T follicular helper cell (primary cell): ENCODE measurements around the gene PPP1R13L.

Experiments
- DNase-seq: peaks from one replicate; pipeline ENCODE4 v3.0.0-alpha.2; 2020; ENCODE audit warnings: low read depth

The PPP1R13L gene

DNA sequence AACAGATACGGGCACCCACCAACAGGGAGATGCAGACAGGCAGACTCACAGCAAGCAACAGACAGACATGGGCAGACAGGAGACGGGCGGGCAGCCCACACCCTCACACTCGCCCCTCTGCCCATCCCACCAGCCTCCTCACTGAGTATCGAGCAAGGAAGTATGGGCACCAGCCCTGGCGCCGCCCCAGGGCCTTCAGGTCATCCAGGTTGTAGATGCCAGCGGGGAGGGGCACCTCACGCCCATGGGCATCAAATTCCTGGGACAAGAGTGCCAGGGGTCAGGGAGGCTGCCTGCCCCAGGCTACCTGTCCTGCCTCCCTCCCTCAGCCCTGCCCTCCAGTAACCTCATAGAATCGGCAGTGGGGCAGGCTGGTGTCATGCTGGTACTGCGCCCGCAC is 40.2 kb downstream of the PPP1R13L start:
- DNase-seq, result no peak

DNA sequence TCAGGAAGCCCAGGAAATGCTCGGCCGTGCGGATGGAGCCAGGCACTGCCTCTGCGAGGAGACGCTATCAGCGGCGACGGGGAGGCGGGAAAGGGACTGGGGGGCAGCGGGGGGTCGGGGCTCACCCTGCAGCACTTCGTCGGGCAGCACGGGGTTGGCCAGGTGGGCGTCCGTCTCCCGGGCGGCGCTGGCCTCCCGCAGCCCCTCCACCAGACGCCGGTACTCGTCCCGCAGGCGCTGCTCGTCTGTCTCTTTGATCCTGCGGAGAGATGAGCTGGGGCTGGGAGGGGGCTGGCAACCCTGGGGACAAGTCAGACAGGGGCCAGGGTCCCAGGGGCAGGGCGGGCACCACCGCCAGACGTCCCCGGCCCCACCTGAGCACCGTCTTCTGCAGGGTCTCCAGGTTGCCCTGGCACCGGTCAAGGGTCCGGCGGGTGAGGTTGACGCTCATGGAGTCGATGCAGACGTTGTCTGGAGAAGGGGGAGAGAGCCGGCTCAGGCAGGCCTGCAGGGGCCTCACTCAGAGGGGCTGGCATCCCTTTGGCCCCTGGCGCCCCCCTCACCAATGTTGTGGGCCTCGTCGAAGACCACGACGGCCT is 40.9 kb downstream of the PPP1R13L start:
- no peak for DNase-seq

DNA sequence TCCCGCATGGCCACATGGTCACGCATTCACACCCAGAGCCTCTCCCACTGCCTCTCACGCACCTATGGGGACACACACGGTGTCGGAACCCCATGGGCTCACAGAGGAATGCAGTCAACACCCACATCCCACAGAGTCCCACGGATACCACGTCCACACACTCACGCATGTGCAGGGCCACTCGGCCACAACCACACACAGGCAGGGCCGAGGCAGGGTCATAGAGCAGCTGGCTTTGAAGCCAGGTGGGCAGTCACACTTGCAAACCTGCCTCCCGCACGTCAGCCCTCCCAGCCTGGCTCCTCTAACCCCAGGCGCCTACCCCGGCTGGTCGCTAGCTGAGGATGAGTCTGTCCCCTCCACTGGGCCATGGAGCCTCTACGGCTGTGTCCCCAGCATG is 42.6 kb downstream of the PPP1R13L start:
- no peak for DNase-seq

DNA sequence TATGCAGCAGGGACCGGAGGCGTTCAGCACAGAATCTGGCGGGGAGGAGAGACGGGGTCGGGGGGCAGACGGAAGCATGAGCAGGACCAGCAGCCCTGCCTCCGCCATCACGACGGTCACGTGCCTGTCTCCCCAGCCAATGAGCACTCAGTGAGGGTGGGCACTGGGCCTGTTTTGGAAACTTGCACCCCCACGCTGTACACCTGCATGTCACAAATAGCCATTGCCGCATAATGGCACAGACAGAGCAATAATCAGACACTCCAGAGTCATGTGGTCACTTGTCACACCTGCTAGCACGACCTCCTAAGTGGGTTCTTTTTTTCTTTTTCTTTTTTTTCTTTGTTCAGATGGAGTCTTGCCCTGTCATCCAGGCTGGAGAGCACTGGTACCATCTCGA is 43.3 kb downstream of the PPP1R13L start:
- no peak for DNase-seq

DNA sequence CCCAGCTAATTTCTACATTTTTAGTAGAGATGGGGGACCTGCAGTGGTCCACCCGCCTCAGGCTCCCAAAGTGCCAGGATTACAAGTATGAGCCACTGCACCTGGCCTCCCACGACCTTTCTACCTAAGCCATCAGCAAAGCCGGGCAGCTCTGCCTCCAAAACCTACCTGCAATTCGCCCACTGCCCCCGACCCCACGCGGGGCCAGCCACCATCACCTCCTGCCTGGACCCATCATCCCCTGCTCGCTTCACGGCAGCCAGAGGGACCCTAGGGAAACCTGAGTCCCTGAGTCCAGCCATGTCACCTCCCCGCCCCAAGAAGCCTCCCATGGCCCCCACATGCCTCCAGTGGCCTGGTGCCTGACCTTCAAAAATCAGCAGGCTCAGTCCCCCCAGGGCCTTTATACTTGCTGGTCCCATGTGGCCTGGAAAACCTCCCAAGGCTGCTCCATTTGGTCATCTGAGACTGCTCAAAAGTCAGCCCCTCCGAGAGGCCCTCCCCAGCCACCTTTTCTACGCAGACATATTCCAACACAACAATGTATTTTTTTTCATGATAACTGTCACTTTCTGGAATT is 46.6 kb downstream of the PPP1R13L start:
- DNase-seq, result no peak

DNA sequence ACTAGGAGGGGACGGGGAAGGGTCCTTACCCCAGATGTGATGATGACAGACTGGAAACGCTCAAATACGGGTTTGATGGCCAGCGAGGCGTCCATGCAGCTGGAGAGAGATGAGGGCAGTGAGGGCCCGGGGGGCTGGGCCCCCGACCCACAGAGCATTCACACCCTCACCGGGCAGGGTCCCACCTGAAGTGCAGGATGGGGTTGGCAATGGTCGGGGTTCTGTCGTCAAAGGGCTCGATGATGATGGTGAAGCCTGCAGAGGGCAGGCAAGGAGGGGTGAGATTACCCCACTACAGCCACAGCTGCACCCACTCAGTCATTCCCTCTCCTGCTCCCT is 47.5 kb downstream of the PPP1R13L start:
- no peak for DNase-seq

DNA sequence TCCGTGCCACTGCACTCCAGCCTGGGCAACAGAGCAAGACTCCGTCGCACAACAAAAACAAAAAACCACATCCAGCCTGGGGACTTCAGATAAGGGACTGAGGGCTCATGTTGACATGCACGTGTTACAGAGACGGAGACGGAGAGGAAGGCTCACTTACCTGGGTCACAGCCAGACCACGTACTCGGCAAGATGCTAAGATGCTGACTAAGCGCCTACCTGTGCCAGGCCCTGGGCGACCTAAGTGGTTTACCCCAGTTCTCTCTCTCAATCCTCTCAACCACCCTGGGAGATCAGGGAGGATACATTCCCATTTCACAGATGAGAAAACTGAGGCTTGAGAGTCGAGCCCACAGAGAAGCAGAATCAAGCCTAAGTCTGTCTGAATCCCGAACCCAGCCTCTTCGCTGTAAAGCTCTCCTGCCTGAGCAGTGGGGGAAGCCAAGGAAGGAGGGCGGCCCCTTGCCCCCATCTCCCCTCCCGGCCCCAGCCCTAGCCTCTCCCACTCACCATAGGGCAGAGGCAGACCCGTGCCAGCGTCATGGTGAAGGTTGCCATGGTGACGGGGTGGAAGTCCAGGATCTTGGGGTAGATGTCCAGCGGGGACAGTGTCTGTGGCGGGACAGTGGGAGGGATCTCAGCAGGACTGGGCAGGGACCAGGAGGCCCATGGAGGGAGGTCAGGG is 48.0 kb downstream of the PPP1R13L start:
- no peak for DNase-seq

DNA sequence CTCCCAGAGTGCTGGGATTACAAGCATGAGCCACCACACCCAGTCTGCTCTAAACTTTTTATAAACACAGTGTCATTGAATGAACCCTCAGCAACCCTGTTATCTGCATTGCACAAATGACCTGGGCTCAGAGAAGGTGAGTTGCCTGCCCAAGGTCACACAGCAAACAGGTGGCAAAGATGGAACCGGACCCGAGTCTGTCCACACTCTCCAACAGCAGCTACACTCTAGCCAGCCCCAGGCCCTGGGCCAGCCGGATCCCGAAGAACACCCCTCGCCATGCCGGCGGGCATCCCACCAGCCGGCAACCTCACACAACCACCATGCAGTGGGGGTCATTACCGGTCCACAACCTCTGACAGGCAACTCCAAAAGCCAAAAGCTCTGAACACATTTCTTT is 49.0 kb downstream of the PPP1R13L start:
- no peak for DNase-seq

DNA sequence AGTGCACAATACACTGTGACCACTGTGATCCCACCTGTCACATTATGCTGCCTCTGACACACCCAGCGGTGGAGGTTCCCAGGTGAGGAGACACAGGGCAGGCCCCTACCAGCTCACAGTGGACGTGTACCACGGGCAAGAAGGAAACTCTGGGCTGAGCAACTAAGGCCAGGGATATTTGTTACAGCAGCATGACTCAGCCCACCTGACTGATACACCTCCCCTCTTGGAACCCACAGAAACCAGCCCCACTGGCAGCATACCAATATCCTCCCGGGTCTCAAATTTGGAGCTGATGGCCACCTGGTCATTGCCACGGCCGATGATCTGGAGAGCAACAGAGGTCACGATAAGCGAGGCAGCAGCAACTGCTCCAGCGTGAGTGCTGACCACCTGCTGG is 49.5 kb downstream of the PPP1R13L start:
- no peak for DNase-seq

DNA sequence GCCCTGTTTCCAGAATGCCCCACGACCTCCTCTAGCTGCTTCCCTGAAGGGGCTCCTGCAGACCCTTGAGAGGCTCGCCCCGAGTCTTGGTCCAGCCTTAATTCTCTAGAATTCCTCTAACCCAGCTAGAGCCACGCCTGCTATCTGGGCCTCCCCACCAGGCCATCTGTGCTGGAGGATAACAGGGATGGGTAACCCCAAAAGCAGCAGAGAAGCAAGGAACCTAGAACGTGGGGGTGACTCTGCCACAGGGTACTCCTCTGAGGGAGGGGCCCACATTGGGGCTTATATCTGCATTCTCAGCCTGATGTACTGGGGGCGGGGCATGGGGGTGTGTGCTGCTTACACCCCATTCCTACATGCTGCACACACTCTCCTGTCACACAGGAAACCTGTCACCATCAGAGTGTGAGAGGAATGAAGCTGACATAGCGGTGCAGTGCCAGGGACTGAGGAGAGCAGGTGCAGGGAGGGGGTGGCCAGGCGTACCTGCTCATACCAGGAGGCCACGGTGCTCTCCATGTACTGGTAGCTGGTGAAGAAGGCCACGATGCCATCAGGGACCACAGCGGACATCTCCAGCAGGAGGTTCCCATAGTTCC is 50.5 kb downstream of the PPP1R13L start:
- DNase-seq, result no peak

DNA sequence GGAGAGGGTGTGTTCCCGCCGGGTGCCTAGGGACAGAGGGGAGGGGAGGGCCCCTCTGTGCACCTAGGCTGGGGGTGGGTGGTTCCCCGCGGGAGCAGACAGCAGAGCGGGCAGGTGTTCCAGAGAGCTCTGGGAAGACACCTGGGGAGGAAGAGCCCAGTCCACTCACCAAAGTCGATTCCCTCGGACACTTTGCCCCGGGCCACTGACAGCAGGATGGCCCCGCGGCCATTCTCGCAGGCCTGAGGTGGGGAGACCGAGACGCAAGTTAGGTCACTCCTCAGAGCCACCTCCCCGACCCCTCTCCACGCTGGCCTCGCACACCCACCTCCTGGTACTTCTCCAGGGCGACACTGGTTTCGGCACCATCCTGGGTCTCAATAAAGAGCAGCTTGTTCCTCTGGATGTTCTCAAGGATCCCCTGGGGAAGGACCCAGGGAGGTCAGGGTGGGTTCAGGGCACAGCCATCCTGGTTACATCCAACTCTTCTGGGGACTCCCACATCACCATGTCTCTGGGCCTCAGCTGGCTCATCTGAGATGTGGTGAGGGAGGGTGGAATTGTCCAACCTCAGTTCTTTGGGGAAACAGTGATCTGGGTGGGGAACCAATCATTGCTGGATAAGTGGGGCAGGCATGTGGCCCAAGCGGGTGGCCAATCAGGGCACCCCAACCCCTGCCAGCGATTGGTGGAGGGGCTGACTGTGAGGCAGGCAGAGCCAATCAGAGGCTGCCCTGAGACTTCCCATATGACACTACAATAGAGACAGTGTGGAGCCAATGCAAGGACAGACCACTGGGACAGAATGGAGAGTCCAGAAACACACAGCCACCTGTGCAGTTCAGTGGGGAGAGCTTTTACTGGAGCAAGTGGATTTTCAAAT is 51.7 kb downstream of the PPP1R13L start:
- no peak for DNase-seq

DNA sequence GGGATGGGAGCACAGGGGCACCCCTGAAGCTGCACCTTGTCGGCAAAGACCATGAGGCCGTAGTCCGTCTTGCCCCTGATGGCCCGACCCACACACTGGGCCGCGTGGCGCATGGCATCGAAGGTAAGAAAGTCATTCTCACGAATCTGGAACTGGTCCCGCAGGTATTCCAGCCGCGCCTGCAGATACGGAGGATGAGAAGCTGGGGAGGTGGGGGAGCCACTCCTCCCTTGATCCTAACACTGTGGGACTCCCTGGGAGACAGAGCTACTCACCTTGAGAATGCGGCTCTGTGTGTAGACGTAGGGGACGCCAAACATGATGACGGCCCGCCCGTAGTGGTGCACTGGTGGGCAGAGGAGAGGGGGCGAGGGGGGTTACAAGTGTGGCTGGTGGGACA is 52.4 kb downstream of the PPP1R13L start:
- DNase-seq, result no peak

DNA sequence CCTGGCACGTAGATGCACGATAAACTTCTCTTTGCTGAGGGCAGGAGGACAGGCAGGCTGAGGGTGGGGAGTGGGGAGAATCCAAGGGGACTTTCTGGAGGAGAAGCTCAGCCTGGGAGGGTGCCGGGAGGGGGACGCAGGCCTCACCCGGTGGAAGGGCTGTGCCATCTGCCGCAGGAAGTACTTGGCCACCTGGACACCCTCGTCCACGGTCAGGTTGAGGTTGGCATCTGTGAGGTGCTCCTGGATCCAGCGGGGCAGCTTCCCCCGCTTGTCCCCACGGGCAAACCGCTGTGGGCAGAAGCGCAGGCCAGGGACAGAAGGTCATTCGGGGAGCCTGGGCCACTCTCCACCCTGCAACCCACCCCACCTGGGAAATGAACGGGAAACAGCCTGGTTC is 52.8 kb downstream of the PPP1R13L start:
- DNase-seq, result no peak

DNA sequence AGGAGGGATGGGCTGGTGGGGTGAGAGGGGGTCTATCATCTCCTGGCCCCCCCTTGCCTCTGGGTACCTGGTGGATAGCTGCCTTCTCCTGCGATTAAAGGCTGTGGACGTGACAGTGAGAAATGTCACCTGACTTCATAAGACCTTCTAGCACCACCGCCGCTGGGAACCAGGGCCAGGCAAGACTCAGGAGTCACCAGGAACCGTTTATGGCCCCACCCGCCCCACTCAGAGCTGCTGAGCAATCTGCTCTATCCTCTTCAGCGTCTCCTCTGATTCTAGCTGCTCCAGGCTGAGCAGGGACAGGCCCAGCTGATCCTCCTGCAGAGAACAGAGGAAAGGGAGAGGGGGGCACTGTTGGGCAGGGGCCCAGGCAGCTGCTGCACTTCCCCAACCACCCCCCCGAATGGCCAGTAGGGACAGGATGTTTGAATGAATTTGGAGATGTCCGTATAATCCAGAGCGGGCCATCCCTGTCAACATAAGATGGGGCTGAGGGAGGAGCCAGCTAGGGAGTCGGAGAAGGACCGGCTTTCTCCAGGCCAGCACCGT is 53.4 kb downstream of the PPP1R13L start:
- no peak for DNase-seq

DNA sequence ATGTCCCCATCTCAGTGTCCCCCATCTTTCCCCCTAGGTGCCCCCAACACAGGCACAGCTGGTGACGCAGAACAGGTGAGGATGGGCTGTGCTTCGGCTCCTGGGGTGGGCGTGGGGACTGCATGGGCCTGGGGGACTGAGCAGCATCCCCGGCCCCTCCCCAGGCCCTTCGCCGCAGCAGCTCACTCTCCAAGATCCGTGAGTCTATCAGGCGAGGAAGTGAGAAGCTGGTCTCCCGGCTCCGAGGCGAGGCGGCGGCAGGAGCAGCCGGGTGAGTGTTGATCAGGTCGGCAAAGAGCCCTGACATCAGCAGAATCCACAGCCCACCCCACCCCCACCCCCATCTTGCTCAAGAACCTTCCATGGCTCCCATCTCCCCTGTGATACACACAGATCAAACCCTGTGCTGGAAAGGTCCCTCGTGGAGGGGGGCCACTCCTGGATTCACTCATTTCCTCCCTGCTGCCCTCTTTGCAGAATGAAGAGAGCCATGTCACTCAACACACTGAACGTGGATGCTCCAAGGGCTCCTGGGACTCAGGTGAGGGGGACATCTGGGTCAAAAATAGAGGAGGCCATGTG is 54.3 kb downstream of the PPP1R13L start:
- DNase-seq, result no peak

DNA sequence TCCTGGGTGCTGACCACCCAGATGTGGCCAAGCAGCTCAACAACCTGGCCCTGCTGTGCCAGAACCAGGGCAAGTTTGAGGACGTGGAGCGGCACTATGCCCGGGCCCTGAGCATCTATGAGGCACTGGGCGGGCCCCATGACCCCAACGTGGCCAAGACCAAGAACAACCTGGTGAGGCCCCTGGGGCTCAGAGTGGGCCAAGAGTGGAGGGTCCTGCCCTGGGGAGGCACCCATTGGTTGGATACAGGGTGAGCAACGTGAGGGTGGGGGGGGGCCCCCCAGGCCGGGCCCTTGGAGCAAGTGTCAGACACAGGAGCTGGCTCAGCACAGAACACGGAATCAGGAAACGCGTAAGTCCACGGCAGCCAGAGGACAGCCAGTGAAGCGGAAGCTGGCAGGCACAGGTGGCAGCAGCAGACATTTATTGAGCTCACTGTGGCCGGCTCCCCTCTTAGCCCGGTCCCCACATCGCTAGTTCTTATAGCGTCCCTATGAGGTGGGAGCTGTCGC is 55.4 kb downstream of the PPP1R13L start:
- DNase-seq, result no peak

DNA sequence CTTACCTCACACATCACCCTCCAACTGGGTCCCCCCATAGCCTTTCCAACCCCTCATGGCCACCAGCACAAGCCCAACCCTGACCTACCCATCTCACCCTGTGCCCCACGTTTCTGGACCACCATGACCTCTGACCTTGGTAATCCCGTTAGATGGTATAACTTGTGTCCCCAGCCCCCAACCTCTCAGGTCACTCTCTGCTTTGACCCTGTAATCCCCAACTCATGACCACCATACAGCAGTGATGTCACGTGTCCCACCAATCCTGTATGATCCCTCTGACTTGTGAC is 55.8 kb downstream of the PPP1R13L start:
- DNase-seq, result no peak

DNA sequence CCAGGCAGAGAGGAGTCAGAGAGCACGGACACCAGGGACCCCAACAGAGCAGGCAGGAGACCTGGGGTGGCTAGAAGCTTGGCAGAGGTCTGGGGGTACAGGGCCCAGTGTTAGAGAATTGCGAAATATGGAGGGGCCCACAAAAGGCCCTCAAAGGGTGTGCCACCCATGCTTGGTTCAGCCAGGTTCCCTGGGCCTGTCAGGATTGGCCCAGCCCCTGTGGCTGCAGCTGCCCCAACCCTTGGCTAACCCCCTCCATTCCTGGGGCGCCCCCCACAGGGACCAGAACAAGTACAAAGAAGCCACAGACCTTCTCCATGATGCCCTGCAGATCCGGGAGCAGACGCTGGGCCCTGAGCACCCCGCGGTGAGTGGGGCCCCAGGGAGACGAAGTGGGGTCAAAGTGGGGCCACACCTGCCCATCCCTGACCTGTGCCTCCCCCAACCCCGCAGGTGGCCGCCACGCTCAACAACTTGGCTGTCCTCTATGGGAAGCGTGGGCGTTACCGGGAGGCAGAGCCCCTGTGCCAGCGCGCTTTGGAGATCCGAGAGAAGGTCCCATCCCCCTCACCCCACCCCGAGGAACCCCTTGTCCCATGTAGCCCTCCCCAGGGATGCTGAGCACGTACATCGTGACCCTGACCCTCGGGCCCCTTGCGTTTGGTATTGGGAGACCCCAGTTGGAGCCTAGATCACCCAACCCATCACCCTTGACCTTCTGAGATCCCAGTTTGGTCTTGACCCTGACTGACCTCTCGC is 56.3 kb downstream of the PPP1R13L start:
- DNase-seq, result no peak

DNA sequence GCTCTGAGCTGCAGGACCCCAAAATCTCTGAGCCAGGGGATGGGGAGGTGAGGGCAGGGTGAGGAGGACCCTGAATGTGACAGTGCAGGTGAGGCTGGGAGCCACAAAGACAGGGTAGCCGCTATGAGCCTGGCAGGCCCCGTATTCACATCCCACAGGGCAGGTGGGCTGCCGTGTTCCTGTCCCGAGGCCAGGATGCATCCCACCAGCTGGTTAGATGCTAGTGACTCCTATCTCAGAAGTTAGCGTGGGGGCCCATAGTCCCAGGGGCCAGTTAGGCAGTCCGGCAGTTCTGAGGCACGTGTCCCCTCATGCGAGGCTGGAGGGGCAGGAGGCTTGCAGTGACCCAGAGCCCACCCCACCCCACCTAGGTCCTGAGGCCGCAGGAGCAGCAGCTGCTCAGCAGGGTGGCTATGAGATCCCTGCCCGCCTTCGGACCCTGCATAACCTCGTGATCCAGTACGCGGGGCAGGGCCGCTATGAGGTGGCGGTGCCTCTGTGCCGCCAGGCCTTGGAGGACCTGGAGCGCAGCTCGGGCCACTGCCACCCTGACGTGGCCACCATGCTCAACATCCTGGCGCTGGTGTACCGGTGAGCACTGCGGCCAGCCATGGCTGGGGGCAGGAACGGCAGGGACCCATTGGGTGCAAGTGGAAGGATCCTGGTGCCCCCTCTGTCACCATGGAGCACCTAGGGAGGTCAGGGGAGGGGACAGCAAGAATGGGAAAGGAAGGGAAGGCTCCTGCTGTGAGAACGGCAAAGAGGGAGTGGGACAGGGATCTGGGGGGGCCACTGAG is 57.1 kb downstream of the PPP1R13L start:
- DNase-seq, result no peak

DNA sequence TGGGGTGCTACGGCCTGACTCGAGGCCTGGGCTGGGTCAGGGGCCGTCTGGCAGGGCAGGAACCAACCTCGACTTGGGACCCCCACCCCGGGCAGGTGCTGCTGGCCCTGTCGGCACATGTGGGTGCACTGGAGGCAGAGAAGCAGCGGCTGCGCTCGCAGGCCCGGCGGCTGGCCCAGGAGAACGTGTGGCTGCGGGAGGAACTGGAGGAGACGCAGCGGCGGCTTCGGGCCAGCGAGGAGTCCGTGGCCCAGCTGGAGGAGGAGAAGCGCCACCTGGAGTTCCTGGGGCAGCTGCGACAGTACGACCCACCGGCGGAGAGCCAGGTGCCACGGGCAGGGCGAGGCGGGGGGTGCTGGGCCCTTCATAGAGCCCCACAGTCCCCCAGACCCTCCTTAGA is 58.4 kb downstream of the PPP1R13L start:
- no peak for DNase-seq
